Colonic mucosa (tissue), 4 donors: ENCODE measurements around the gene THSD4. TPM values are rescaled to one million over a fixed set of nuclear protein-coding genes. Genes with fewer than 3 reads are reported as not detected.

Experiments
- DNase-seq: peaks from one replicate; pipeline ENCODE4 v3.0.0-alpha.2; 2020
- H3K27ac ChIP-seq: fragments of 200-600 bp; one replicate; pipeline ENCODE4 v1.8.0; 2021
- H3K27me3 ChIP-seq: fragments of 200-600 bp; one replicate; pipeline ENCODE4 v1.8.0; 2021
- H3K36me3 ChIP-seq: fragments of 200-600 bp; one replicate; pipeline ENCODE4 v1.8.0; 2021
- H3K4me1 ChIP-seq: fragments of 200-600 bp; one replicate; pipeline ENCODE4 v1.8.0; 2021; ENCODE audit warnings: mild to moderate bottlenecking
- H3K4me3 ChIP-seq: fragments of 200-600 bp; one replicate; pipeline ENCODE4 v1.8.0; 2021
- H3K9ac ChIP-seq, 2 donors: one replicate each; pipeline ENCODE4 v1.7.0; 2013; ENCODE audit warnings: control low read depth in 2 of 2, low read depth in 2 of 2, low read length in 2 of 2
- H3K9me3 ChIP-seq: fragments of 200-600 bp; one replicate; pipeline ENCODE4 v1.8.0; 2021
- CTCF ChIP-seq: fragments of 200-600 bp; IDR thresholded peaks from one replicate; pipeline ENCODE4 v1.8.0; 2022; ENCODE audit warnings: antibody characterized with exemption, mild to moderate bottlenecking
- intact Hi-C: fragments of 100-400 bp; cut with DNase I; formaldehyde crosslinking; loops from one replicate; pipeline ENCODE4 v1.14.1; 2022
- total RNA-seq, 2 donors: library from RNA; stranded (reverse); fragmentation: NEBNext Ultra II Directional in 1 of 2; extraction: Animal tissue kit (Norgen Biotek cat#: 25700) in 1 of 2; gene quantifications; one replicate each; pipeline ENCODE4 v1.2.1, GENCODE V29; 2021
- donor health status: healthy.
- donor health status: DM: no; HTN: no; CAD: no.
- donor health status: DM: no; HTN: no; CAD: no.

The THSD4 gene
- total RNA-seq, 2 donors from 2014 or later, result 18.8 to 23.5 TPM

GRCh38 chr15:71425388-71425787 lies 310.1 kb downstream of the THSD4 start:
- intact Hi-C loops, result no loop called here
- no peak for DNase-seq
- Histone ChIP-seq H3K4me3 (no peak overlapping the region), H3K27ac (no peak overlapping the region), H3K36me3 (no peaks in the 10 kb centered on the region), H3K9ac (no peak overlapping the region), H3K9me3 (no peaks in the 10 kb centered on the region), H3K27me3 (no peaks in the 10 kb centered on the region), H3K4me1 (no peaks in the 10 kb centered on the region)
- TF ChIP-seq CTCF, result no peak

GRCh38 chr15:71426792-71427191 lies 311.5 kb downstream of the THSD4 start:
- H3K9me3 ChIP-seq, result no peaks in the 10 kb centered on the region
- TF ChIP-seq CTCF, result no peak
- intact Hi-C loops, result no loop called here

GRCh38 chr15:71430782-71431181 lies 315.5 kb downstream of the THSD4 start:
- H3K9ac ChIP-seq, result no peak overlapping the region
- no peak for DNase-seq
- no peak for TF ChIP-seq CTCF
- no peak overlapping the region for H3K27ac ChIP-seq
- no peak overlapping the region for H3K4me3 ChIP-seq
- H3K4me1 ChIP-seq, result no peaks in the 10 kb centered on the region
- H3K27me3 ChIP-seq, result no peaks in the 10 kb centered on the region
- intact Hi-C loops, result no loop called here
- H3K9me3 ChIP-seq, result no peaks in the 10 kb centered on the region
- no peaks in the 10 kb centered on the region for H3K36me3 ChIP-seq

More at GRCh38 chr15:71426792-71427191, 311.5 kb downstream of the THSD4 start:
- no peak overlapping the region for H3K9ac ChIP-seq
- no peaks in the 10 kb centered on the region for H3K36me3 ChIP-seq
- DNase-seq, result no peak
- H3K27me3 ChIP-seq, result no peaks in the 10 kb centered on the region
- no peak overlapping the region for H3K27ac ChIP-seq
- H3K4me1 ChIP-seq, result no peaks in the 10 kb centered on the region
- H3K4me3 ChIP-seq, result no peak overlapping the region

DNA sequence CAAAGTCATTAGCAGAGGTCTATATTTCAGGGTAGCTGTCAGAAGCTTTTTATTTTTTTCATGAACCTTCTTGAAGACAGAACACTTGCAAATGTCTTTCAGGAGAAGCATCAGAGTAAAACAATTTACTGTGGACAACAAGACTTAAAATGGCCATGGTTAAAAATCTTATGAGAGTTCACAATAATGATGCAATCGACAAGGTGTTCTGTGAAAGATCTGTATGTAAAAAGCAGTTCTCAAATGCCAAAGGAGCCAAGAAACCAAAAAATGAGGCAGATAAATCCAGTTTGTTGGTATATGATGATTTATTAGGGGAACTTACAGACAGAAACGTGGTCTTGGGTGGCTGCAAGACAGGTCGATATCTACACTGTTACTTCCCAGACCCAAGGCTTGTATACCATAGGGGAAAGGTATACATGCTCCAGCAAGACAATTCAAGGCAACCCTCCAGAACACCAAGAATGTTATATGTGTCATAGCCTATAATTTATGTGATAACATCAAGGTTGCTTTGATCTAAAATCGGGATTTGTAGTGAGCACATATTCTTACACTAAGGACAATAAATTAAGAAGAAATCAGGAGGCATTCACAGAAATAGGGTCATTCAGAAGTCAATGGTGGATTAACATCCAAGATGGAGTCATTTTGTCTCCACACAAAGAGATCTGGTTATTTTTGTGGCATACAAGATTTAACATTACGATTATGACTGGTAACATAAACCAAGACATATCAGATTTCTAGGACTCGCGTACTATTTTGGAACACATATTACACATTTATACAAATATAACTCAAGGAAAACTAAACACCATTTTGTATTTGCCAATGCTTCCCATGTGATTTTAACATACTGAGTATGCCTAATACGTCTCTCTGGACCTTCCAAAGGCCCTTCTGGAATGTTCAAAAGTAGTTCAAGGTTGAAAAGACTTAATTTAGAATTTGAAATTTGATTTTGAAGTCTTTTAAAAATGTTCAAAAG lies 316.4 kb downstream of the THSD4 start:
- H3K4me1 ChIP-seq, result no peaks in the 10 kb centered on the region
- no peak for TF ChIP-seq CTCF
- no peaks in the 10 kb centered on the region for H3K36me3 ChIP-seq
- no peak overlapping the region for H3K4me3 ChIP-seq
- no peak overlapping the region for H3K9ac ChIP-seq
- intact Hi-C loops, result no loop called here
- no peaks in the 10 kb centered on the region for H3K27me3 ChIP-seq
- no peak overlapping the region for H3K27ac ChIP-seq
- no peak for DNase-seq
- H3K9me3 ChIP-seq, result no peaks in the 10 kb centered on the region

DNA sequence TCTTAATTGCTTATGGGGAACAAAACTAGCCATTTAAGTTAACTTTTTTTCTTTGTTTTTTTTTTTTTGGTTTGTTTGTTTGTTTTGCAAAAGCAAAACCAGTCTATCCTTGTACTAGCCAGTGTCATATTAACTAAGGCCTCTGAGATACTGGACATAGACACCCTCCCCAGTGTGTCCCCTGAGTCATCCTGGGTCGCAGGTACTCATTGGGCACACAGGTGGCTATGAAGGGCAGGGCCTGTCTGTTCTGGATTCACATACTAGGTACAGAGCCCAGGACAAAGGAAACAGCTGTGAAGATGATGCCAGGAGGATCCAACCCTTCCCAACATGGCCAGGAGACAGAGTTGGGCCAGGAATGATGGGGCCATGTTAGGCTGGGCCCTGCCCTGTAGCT lies 318.1 kb downstream of the THSD4 start:
- DNase-seq, result no peak

More for the DNA sequence above, 318.1 kb downstream of the THSD4 start:
- no peak overlapping the region for H3K4me3 ChIP-seq
- intact Hi-C loops, result no loop called here
- no peak overlapping the region for H3K9ac ChIP-seq
- H3K4me1 ChIP-seq, result no peaks in the 10 kb centered on the region
- H3K36me3 ChIP-seq, result no peaks in the 10 kb centered on the region
- H3K27ac ChIP-seq, result no peak overlapping the region
- no peak for TF ChIP-seq CTCF
- no peaks in the 10 kb centered on the region for H3K27me3 ChIP-seq
- no peaks in the 10 kb centered on the region for H3K9me3 ChIP-seq
